Hematopoietic multipotent progenitor cell treated with erythropoietin and hydrocortisone succinate and interleukin-3 and kit ligand, for 15 days (in vitro differentiated cells): Measurements from ENCODE around the gene RS1.

ENCODE experiments used
- DNase-seq: peaks from one replicate; pipeline ENCODE4 v3.0.0-alpha.2; 2015; ENCODE audit warnings: low spot score

The RS1 gene

GRCh38 chrX:18598413-18598812 lies 73.5 kb downstream of the RS1 start:
- no peak for DNase-seq

DNA sequence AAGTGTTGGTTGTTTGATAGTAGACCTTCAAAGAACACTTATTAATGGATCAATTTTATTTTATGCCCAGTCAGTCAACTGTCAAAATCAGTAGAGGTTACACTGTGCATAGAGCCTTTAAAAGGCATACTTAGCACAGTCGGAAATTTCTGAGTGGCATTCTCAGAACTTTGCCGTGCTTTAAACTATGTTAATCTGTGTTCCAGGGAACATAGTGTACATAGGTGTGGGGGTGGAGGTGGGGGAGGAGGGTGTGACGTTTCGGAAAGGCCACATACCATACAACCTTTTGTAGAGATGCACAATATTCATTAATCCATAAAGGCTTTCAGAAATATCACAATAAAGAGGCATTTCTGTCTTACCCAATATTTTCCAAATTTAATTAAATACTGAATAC lies 75.8 kb downstream of the RS1 start:
- no peak for DNase-seq

GRCh38 chrX:18594079-18594478 lies 77.8 kb downstream of the RS1 start:
- no peak for DNase-seq

DNA sequence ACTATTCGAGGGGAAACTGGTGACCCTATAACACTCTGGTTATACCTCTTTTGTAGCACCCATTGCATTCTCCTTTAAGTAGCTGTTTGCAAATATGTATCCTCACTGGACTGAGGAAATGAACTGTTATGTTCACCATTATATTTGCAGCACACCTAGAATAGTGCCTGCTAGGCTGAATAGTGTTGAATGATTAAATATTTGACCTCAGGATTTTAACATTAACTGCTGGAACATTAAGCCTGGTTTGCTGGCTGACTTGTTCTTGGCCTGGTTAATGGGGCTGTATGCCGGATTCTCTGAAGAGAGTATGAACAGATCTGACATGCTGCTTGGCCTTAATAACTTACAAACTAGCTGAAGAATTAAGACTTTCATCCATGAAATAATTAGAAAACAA lies 80.1 kb downstream of the RS1 start:
- no peak for DNase-seq
